Measurements from ENCODE around the gene DEXI. TPM values are rescaled to one million over a fixed set of nuclear protein-coding genes. Genes with fewer than 3 reads are reported as not detected.

Gene DEXI
- total RNA-seq, 4 donors from 2014 or later: 83.9 to 184 (median 127) TPM

GRCh38 chr16:10889855-10890254 is 52.4 kb downstream of the DEXI start:
- ATAC-seq (no peak), DNase-seq (no peak)
- no peaks in the 10 kb centered on the region for H3K36me3 ChIP-seq
- peaks cover 0 to 9% of the 10 kb centered on the region in 2 donors for H3K4me1 ChIP-seq
- H3K9me3 ChIP-seq: no peaks in the 10 kb centered on the region
- H3K27me3 ChIP-seq: no peaks in the 10 kb centered on the region
- intact Hi-C loops (cut with DNase I; ENCODE audit: low total_unique reads): no loop called here
- H3K4me3 ChIP-seq: no peak overlapping the region
- no peak overlapping the region for H3K27ac ChIP-seq
- in situ Hi-C loops (cut with MboI; ENCODE audit: low sequenced_read_pairs in 4 of 4): no loop called here
- TF ChIP-seq CTCF (IDR thresholded peaks at IDR 0.05 in 4 of 5, conservative IDR thresholded peaks at IDR 0.05 in 1 of 5): no peak
- no peak for TF ChIP-seq POLR2A (IDR thresholded peaks at IDR 0.05)

GRCh38 chr16:10888320-10888937 is 53.8 kb downstream of the DEXI start:
- TF ChIP-seq CTCF (IDR thresholded peaks at IDR 0.05 in 4 of 5, conservative IDR thresholded peaks at IDR 0.05 in 1 of 5) (no peak), POLR2A (IDR thresholded peaks at IDR 0.05) (no peak)
- H3K27ac ChIP-seq: no peak overlapping the region
- H3K27me3 ChIP-seq: no peaks in the 10 kb centered on the region
- no peaks in the 10 kb centered on the region for H3K36me3 ChIP-seq
- ATAC-seq: no peak
- H3K4me1 ChIP-seq: peaks cover under 1 to 16% of the 10 kb centered on the region in 2 donors
- H3K4me3 ChIP-seq: no peak overlapping the region
- in situ Hi-C loops (cut with MboI; ENCODE audit: low sequenced_read_pairs in 4 of 4): no loop called here
- no peak for DNase-seq
- intact Hi-C loops (cut with DNase I; ENCODE audit: low total_unique reads): no loop called here
- no peaks in the 10 kb centered on the region for H3K9me3 ChIP-seq

GRCh38 chr16:10885246-10885645 is 57.0 kb downstream of the DEXI start:
- intact Hi-C loops (cut with DNase I; ENCODE audit: low total_unique reads) (no loop called here), in situ Hi-C loops (cut with MboI; ENCODE audit: low sequenced_read_pairs in 4 of 4) (no loop called here)
- Histone ChIP-seq H3K27ac (no peak overlapping the region), H3K4me3 (no peak overlapping the region), H3K36me3 (no peaks in the 10 kb centered on the region), H3K9me3 (no peaks in the 10 kb centered on the region), H3K27me3 (no peaks in the 10 kb centered on the region), H3K4me1 (peaks cover 8 to 29% of the 10 kb centered on the region in 2 donors)
- TF ChIP-seq POLR2A (IDR thresholded peaks at IDR 0.05): no peak
- no peak for TF ChIP-seq CTCF (IDR thresholded peaks at IDR 0.05 in 4 of 5, conservative IDR thresholded peaks at IDR 0.05 in 1 of 5)
- DNase-seq (peak in 1 of 2 donors; percentile 17), ATAC-seq (no peak)

GRCh38 chr16:10883004-10883403 is 59.3 kb downstream of the DEXI start:
- TF ChIP-seq POLR2A (IDR thresholded peaks at IDR 0.05) (no peak), CTCF (IDR thresholded peaks at IDR 0.05 in 4 of 5, conservative IDR thresholded peaks at IDR 0.05 in 1 of 5) (no peak)
- ATAC-seq: peak; percentile 49 to 72
- intact Hi-C loops (cut with DNase I; ENCODE audit: low total_unique reads) (no loop called here), in situ Hi-C loops (cut with MboI; ENCODE audit: low sequenced_read_pairs in 4 of 4) (no loop called here)
- Histone ChIP-seq H3K4me1 (peaks cover 23 to 29% of the 10 kb centered on the region in 2 donors), H3K36me3 (no peaks in the 10 kb centered on the region), H3K9me3 (no peaks in the 10 kb centered on the region), H3K27me3 (peaks cover 0 to 13% (median 5%) of the 10 kb centered on the region in 3 donors), H3K4me3 (no peak overlapping the region), H3K27ac (peak overlapping the region in 1 of 4 donors; percentile 46)
- DNase-seq: no peak
